HEK293 (cell line): ENCODE measurements around the gene LONRF2.
A peak's percentile ranks its signal among the peaks of the same experiment; 100 is the strongest.

ENCODE experiments used
- AEBP2 ChIP-seq: fragments of 450-650 bp; formaldehyde crosslinking; IDR thresholded peaks from 2 replicates; pipeline ENCODE4 v1.5.1; 2016; ENCODE audit warnings: missing biosample characterization, missing genetic modification characterization, borderline replicate concordance
- CTCF ChIP-seq: fragments of 450-650 bp; formaldehyde crosslinking; IDR thresholded peaks from 2 replicates; pipeline ENCODE4 v1.5.1; 2016; ENCODE audit warnings: missing biosample characterization, missing genetic modification characterization
- HOXD13 ChIP-seq: sonication (generic); formaldehyde crosslinking; IDR thresholded peaks from 2 replicates; pipeline ENCODE4 v1.8.0; 2022; ENCODE audit warnings: missing genetic modification reagents, borderline replicate concordance
- IKZF3 ChIP-seq: fragments of 450-650 bp; IDR thresholded peaks from 2 replicates; pipeline ENCODE4 v1.5.0; 2018; ENCODE audit warnings: missing biosample characterization, mild to moderate bottlenecking, missing genetic modification characterization, moderate library complexity
- PRDM6 ChIP-seq: fragments of 450-650 bp; formaldehyde crosslinking; IDR thresholded peaks from 2 replicates; pipeline ENCODE4 v1.5.1; 2017; ENCODE audit warnings: missing biosample characterization, missing genetic modification characterization
- SCRT2 ChIP-seq: fragments of 450-650 bp; formaldehyde crosslinking; IDR thresholded peaks from 2 replicates; pipeline ENCODE4 v1.5.1; 2016; ENCODE audit warnings: missing biosample characterization, missing genetic modification characterization
- TRIM28 ChIP-seq: IDR thresholded peaks from 2 replicates; pipeline ENCODE4 v1.6.1; 2011; ENCODE audit warnings: low read length, control low read depth, borderline replicate concordance
- ZBTB8A ChIP-seq: fragments of 450-650 bp; formaldehyde crosslinking; IDR thresholded peaks from 2 replicates; pipeline ENCODE4 v1.5.1; 2016; ENCODE audit warnings: missing biosample characterization, missing genetic modification characterization
- ZNF112 ChIP-seq: fragments of 450-650 bp; formaldehyde crosslinking; IDR thresholded peaks from 2 replicates; pipeline ENCODE4 v1.5.0; 2017; ENCODE audit warnings: missing biosample characterization, missing genetic modification characterization
- ZNF114 ChIP-seq: fragments of 450-650 bp; formaldehyde crosslinking; IDR thresholded peaks from 2 replicates; pipeline ENCODE4 v1.5.0; 2017; ENCODE audit warnings: missing biosample characterization, missing genetic modification characterization
- ZNF121 ChIP-seq: fragments of 450-650 bp; formaldehyde crosslinking; IDR thresholded peaks from 2 replicates; pipeline ENCODE4 v1.5.1; 2016; ENCODE audit warnings: missing biosample characterization, missing genetic modification characterization
- ZNF138 ChIP-seq: fragments of 450-650 bp; formaldehyde crosslinking; IDR thresholded peaks from 2 replicates; pipeline ENCODE4 v1.5.1; 2016; ENCODE audit warnings: missing biosample characterization, missing genetic modification characterization, borderline replicate concordance
- ZNF140 ChIP-seq: fragments of 450-650 bp; formaldehyde crosslinking; IDR thresholded peaks from 2 replicates; pipeline ENCODE4 v1.5.1; 2016; ENCODE audit warnings: missing biosample characterization, missing genetic modification characterization
- ZNF157 ChIP-seq: fragments of 450-650 bp; formaldehyde crosslinking; IDR thresholded peaks from 2 replicates; pipeline ENCODE4 v1.5.1; 2016; ENCODE audit warnings: missing biosample characterization, missing genetic modification characterization
- ZNF221 ChIP-seq: fragments of 450-650 bp; formaldehyde crosslinking; IDR thresholded peaks from 2 replicates; pipeline ENCODE4 v1.5.1; 2017; ENCODE audit warnings: missing biosample characterization, missing genetic modification characterization, borderline replicate concordance
- ZNF274 ChIP-seq, 2 experiments: fragments of 200-500 bp in 1 of 2; fragments of 450-650 bp in 1 of 2; sonication (Bioruptor generic) in 1 of 2; formaldehyde crosslinking in 1 of 2; IDR thresholded peaks; 2 replicates each; pipeline versions ENCODE4 v1.5.1 to v1.6.1; 2014 to 2016; ENCODE audit warnings: borderline replicate concordance in 1 of 2, inconsistent platforms in 1 of 2, low read length in 1 of 2, missing biosample characterization in 1 of 2, missing genetic modification characterization in 1 of 2
- ZNF391 ChIP-seq: fragments of 450-650 bp; formaldehyde crosslinking; IDR thresholded peaks from 2 replicates; pipeline ENCODE4 v1.5.1; 2016; ENCODE audit warnings: low read depth, missing biosample characterization, missing genetic modification characterization, borderline replicate concordance
- ZNF416 ChIP-seq: fragments of 450-650 bp; formaldehyde crosslinking; IDR thresholded peaks from 2 replicates; pipeline ENCODE4 v1.5.1; 2016; ENCODE audit warnings: missing biosample characterization, missing genetic modification characterization
- ZNF558 ChIP-seq: fragments of 450-650 bp; formaldehyde crosslinking; IDR thresholded peaks from 2 replicates; pipeline ENCODE4 v1.5.1; 2016; ENCODE audit warnings: missing biosample characterization, missing genetic modification characterization
- ZNF561 ChIP-seq: fragments of 450-650 bp; IDR thresholded peaks from 2 replicates; pipeline ENCODE4 v1.5.1; 2018; ENCODE audit warnings: missing biosample characterization, missing genetic modification characterization, borderline replicate concordance
- ZNF571 ChIP-seq: fragments of 450-650 bp; formaldehyde crosslinking; IDR thresholded peaks from 2 replicates; pipeline ENCODE4 v1.5.0; 2017; ENCODE audit warnings: missing biosample characterization, missing genetic modification characterization
- ZNF621 ChIP-seq: fragments of 450-650 bp; formaldehyde crosslinking; IDR thresholded peaks from 2 replicates; pipeline ENCODE4 v1.5.1; 2017; ENCODE audit warnings: missing biosample characterization, missing genetic modification characterization
- ZNF626 ChIP-seq: fragments of 450-650 bp; sonication (Bioruptor Pico); formaldehyde crosslinking; IDR thresholded peaks from 2 replicates; pipeline ENCODE4 v1.5.1; 2018; ENCODE audit warnings: missing biosample characterization, missing genetic modification characterization, inconsistent platforms
- ZNF658 ChIP-seq: fragments of 450-650 bp; formaldehyde crosslinking; IDR thresholded peaks from 2 replicates; pipeline ENCODE4; 2016; ENCODE audit warnings: missing biosample characterization, missing genetic modification characterization
- ZNF768 ChIP-seq: fragments of 450-650 bp; formaldehyde crosslinking; IDR thresholded peaks from 2 replicates; pipeline ENCODE4 v1.5.1; 2018; ENCODE audit warnings: missing biosample characterization, mild to moderate bottlenecking, missing genetic modification characterization
- ZNF777 ChIP-seq: fragments of 450-650 bp; formaldehyde crosslinking; IDR thresholded peaks from 2 replicates; pipeline ENCODE4 v1.5.1; 2017; ENCODE audit warnings: missing biosample characterization, missing genetic modification characterization, borderline replicate concordance
- ZNF791 ChIP-seq: fragments of 450-650 bp; formaldehyde crosslinking; IDR thresholded peaks from 2 replicates; pipeline ENCODE4 v1.5.1; 2016; ENCODE audit warnings: missing biosample characterization, missing genetic modification characterization
- ZSCAN30 ChIP-seq: fragments of 450-650 bp; IDR thresholded peaks from 2 replicates; pipeline ENCODE4 v1.5.1; 2018; ENCODE audit warnings: missing biosample characterization, mild to moderate bottlenecking, missing genetic modification characterization, moderate library complexity
- TF ChIP-seq, protein P1 (sequence below): IDR thresholded peaks from 2 replicates; pipeline ENCODE4 v1.6.1; 2011; ENCODE audit warnings: mild to moderate bottlenecking, low read depth, low read length, borderline replicate concordance
- TF ChIP-seq, protein P2 (sequence below): fragments of 450-650 bp; formaldehyde crosslinking; IDR thresholded peaks from 2 replicates; pipeline ENCODE4 v1.5.1; 2016; ENCODE audit warnings: missing biosample characterization, missing genetic modification characterization, low read depth
- TF ChIP-seq, protein P3 (sequence below): fragments of 450-650 bp; formaldehyde crosslinking; IDR thresholded peaks from 2 replicates; pipeline ENCODE4 v1.5.1; 2016; ENCODE audit warnings: missing biosample characterization, missing genetic modification characterization

The LONRF2 gene

DNA sequence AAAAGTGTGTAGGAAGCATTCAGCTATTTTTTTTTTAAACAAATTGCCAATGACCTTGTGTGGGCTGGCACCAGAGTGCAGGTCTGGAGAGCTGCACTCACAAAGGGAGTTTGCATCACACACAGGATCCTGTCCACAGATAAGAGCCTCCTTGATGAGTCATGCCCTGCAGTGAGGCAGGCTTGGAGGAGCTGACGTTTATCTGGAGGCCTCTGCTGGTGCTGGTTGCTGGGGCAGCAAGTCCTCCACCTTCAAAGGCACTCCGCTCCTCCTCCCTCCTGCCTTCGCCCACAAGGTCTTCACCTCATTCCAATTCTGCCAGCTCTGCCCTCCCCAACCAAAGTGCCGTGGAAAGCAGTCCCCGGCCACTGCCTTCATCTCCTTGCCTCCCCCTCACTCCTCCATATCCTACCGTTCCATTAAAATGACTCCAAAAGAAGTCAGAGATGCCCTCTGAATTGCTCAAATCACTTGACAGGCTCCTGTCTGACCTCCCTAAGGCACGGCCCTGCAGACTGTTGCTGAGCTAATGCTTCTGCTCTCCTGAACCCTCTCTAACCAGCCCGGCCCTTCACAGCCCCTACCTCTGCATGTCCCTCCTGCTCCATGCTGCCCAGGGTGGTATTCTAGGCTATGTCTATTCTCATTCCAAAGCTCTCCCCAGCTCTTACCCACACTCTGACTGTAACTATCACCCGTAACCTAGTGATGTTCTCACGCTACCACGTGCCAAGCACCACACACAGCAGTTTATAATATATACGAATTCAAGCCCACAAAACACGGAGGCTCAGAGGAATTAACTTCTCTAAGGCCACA lies 30.9 kb downstream of the LONRF2 start (continued):
- TF ChIP-seq SCRT2 (tag by site-specific recombination) (0 out of 2 replicates have a peak, but pooled peaks have one; percentile 25), CTCF (tag by site-specific recombination) (no peak), ZNF138 (tag by site-specific recombination) (no peak), PRDM6 (tag by site-specific recombination) (no peak), ZNF391 (tag by site-specific recombination) (no peak), ZNF274 (IDR thresholded peaks at IDR 0.05; ENCODE audit: low read length) (no peak), ZNF274 (tag by site-specific recombination; IDR thresholded peaks at IDR 0.05; ENCODE audit: borderline replicate concordance) (no peak), ZNF114 (tag by site-specific recombination) (no peak), TRIM28 (no peak), ZNF221 (tag by site-specific recombination) (no peak), ZBTB8A (tag by site-specific recombination) (no peak), ZNF571 (no peak), ZNF140 (tag by site-specific recombination) (no peak), ZNF626 (tag by site-specific recombination) (no peak), ZNF157 (tag by site-specific recombination) (no peak), ZNF121 (no peak), ZNF558 (tag by site-specific recombination) (0 out of 2 replicates have a peak, but pooled peaks have one; percentile 19), ZNF621 (tag by site-specific recombination) (no peak), ZNF777 (tag by site-specific recombination) (no peak), ZNF658 (tag by site-specific recombination) (no peak), ZNF791 (no peak), AEBP2 (tag by site-specific recombination) (no peak), ZNF416 (tag by site-specific recombination) (no peak), ZSCAN30 (no peak), IKZF3 (tag by site-specific recombination) (0 out of 2 replicates have a peak, but pooled peaks have one; percentile 35), ZNF768 (no peak), ZNF112 (no peak), HOXD13 (CRISPR knock-in tag) (no peak), ZNF561 (tag by site-specific recombination) (no peak)
- TF ChIP-seq, protein P1, sequence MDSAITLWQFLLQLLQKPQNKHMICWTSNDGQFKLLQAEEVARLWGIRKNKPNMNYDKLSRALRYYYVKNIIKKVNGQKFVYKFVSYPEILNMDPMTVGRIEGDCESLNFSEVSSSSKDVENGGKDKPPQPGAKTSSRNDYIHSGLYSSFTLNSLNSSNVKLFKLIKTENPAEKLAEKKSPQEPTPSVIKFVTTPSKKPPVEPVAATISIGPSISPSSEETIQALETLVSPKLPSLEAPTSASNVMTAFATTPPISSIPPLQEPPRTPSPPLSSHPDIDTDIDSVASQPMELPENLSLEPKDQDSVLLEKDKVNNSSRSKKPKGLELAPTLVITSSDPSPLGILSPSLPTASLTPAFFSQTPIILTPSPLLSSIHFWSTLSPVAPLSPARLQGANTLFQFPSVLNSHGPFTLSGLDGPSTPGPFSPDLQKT = no peak
- TF ChIP-seq, protein P2, sequence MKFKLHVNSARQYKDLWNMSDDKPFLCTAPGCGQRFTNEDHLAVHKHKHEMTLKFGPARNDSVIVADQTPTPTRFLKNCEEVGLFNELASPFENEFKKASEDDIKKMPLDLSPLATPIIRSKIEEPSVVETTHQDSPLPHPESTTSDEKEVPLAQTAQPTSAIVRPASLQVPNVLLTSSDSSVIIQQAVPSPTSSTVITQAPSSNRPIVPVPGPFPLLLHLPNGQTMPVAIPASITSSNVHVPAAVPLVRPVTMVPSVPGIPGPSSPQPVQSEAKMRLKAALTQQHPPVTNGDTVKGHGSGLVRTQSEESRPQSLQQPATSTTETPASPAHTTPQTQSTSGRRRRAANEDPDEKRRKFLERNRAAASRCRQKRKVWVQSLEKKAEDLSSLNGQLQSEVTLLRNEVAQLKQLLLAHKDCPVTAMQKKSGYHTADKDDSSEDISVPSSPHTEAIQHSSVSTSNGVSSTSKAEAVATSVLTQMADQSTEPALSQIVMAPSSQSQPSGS = no peak
- TF ChIP-seq, protein P3, sequence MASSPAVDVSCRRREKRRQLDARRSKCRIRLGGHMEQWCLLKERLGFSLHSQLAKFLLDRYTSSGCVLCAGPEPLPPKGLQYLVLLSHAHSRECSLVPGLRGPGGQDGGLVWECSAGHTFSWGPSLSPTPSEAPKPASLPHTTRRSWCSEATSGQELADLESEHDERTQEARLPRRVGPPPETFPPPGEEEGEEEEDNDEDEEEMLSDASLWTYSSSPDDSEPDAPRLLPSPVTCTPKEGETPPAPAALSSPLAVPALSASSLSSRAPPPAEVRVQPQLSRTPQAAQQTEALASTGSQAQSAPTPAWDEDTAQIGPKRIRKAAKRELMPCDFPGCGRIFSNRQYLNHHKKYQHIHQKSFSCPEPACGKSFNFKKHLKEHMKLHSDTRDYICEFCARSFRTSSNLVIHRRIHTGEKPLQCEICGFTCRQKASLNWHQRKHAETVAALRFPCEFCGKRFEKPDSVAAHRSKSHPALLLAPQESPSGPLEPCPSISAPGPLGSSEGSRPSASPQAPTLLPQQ = peak; percentile 26; the same call in 1 of the 2 replicates
